Measurements from ENCODE around the gene NUDT16L1. TPM values are rescaled to one million over a fixed set of nuclear protein-coding genes. Genes with fewer than 3 reads are reported as not detected.
A peak's percentile ranks its signal among the peaks of the same experiment; 100 is the strongest.

NUDT16L1 gene
- total RNA-seq, 4 donors from 2014 or later: 19.9 to 32.7 (median 24.6) TPM

DNA sequence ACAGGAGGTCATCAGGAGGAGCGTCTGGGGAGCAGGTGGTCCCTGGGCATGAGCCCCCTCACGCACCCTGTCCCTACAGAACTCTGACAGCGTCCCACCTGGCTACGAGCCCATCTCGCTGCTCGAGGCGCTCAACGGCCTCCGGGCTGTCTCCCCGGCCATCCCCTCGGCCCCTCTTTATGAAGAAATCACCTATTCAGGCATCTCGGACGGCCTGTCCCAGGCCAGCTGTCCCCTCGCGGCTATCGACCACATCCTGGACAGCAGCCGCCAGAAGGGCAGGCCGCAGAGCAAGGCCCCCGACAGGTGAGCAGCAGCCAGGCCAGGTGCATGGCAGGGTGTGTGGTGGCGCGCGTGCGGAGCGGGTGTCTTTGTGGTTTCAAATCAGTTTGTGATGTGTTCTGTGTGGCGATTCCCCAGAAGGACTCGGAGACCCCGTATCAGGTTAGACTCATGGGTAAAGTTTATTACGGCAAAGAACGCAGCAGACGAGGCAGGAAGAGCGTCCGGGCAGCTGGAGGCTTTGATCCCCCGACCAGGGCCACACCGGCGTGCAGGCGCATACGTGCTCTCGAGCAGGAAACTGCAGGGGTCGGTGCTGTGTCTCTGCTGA, 11.8 kb upstream of the NUDT16L1 start:
- H3K9me3 ChIP-seq: no peaks in the 10 kb centered on the region
- WGBS: 92% methylated on average over 33 of the region's 39 CpGs
- H3K4me1 ChIP-seq: peaks cover 27% of the 10 kb centered on the region
- H3K27me3 ChIP-seq: no peaks in the 10 kb centered on the region
- no peak for TF ChIP-seq EP300 (IDR thresholded peaks at IDR 0.05)
- no peak for TF ChIP-seq POLR2AphosphoS5 (IDR thresholded peaks at IDR 0.05)
- no peak for TF ChIP-seq POLR2A (IDR thresholded peaks at IDR 0.05)
- TF ChIP-seq, protein P1, sequence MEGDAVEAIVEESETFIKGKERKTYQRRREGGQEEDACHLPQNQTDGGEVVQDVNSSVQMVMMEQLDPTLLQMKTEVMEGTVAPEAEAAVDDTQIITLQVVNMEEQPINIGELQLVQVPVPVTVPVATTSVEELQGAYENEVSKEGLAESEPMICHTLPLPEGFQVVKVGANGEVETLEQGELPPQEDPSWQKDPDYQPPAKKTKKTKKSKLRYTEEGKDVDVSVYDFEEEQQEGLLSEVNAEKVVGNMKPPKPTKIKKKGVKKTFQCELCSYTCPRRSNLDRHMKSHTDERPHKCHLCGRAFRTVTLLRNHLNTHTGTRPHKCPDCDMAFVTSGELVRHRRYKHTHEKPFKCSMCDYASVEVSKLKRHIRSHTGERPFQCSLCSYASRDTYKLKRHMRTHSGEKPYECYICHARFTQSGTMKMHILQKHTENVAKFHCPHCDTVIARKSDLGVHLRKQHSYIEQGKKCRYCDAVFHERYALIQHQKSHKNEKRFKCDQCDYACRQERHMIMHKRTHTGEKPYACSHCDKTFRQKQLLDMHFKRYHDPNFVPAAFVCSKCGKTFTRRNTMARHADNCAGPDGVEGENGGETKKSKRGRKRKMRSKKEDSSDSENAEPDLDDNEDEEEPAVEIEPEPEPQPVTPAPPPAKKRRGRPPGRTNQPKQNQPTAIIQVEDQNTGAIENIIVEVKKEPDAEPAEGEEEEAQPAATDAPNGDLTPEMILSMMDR (IDR thresholded peaks at IDR 0.05): no peak
- peaks cover 69% of the 10 kb centered on the region for H3K36me3 ChIP-seq
- DNase-seq (ENCODE audit: low spot score in 2 of 2): no peak
- H3K4me3 ChIP-seq: no peak overlapping the region
- H3K27ac ChIP-seq: no peak overlapping the region

DNA sequence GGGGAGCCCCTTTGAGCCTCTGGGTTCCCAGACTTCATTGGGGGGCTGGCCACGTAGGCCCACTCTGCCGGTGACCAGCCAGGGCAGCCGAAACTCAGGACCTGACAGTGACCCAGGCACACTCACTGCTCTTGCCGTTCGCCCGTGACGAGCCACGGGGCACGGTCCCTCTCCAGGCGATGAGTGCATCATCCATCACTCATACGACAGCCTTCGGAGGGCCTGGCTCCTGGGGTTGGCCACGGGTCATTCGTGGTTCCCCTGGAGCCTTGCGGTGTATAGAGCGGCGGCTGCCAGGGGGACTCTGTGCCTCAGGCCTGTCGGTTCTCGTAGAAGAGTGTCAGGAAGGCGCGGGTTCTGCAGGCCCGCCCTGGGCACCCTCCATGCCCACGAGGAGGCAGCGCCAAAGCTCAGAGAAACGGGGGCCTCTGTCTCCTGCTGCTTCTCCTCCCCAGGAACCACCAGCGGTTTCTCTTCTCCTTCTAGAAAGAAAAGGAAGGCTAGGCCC, 11.2 kb upstream of the NUDT16L1 start:
- peaks cover 26% of the 10 kb centered on the region for H3K4me1 ChIP-seq
- H3K36me3 ChIP-seq: peaks cover 73% of the 10 kb centered on the region
- no peak for DNase-seq (ENCODE audit: low spot score in 2 of 2)
- H3K27ac ChIP-seq: no peak overlapping the region
- H3K9me3 ChIP-seq: no peaks in the 10 kb centered on the region
- no peak overlapping the region for H3K4me3 ChIP-seq
- no peaks in the 10 kb centered on the region for H3K27me3 ChIP-seq
- TF ChIP-seq, protein P1 (IDR thresholded peaks at IDR 0.05): no peak
- TF ChIP-seq POLR2A (IDR thresholded peaks at IDR 0.05) (no peak), EP300 (IDR thresholded peaks at IDR 0.05) (no peak), POLR2AphosphoS5 (IDR thresholded peaks at IDR 0.05) (no peak)
- WGBS: 87% methylated on average over 21 of the region's 26 CpGs

DNA sequence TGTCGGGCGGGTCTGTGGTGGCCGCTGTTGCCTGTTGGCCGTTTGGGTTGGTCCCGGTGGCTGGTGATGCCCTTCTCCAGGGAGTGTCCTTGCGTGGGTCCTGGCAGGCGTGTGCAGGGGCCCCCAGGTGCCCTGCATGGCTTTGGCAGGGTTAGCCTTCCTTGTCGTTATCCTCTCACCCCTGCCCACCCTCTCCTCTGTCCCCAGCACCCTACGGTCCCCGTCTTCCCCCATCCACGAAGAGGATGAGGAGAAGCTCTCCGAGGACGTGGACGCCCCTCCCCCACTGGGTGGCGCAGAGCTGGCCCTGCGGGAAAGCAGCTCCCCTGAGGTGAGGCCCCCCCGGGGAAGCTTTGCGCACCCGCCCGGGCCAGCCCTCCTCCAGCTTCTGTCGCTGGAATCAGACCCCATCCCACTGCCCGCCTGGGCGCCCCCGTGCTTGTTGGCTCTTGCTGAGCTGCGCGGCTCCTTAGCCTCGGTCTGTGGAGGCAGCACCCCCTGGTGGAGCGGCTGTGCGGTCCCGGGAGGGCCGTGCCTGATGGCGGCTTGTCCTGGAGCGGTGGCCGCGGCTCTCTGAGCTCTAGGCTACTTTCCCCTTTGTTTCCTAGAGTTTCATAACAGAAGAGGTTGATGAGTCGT, 10.6 kb upstream of the NUDT16L1 start:
- DNase-seq (ENCODE audit: low spot score in 2 of 2): no peak
- TF ChIP-seq POLR2AphosphoS5 (IDR thresholded peaks at IDR 0.05): no peak
- TF ChIP-seq, protein P1 (IDR thresholded peaks at IDR 0.05): peak; percentile 3 to 42
- no peak overlapping the region for H3K4me3 ChIP-seq
- no peaks in the 10 kb centered on the region for H3K27me3 ChIP-seq
- 90% methylated on average over 24 of the region's 36 CpGs for WGBS
- H3K9me3 ChIP-seq: no peaks in the 10 kb centered on the region
- no peak overlapping the region for H3K27ac ChIP-seq
- H3K36me3 ChIP-seq: peaks cover 73% of the 10 kb centered on the region
- peaks cover 23% of the 10 kb centered on the region for H3K4me1 ChIP-seq

DNA sequence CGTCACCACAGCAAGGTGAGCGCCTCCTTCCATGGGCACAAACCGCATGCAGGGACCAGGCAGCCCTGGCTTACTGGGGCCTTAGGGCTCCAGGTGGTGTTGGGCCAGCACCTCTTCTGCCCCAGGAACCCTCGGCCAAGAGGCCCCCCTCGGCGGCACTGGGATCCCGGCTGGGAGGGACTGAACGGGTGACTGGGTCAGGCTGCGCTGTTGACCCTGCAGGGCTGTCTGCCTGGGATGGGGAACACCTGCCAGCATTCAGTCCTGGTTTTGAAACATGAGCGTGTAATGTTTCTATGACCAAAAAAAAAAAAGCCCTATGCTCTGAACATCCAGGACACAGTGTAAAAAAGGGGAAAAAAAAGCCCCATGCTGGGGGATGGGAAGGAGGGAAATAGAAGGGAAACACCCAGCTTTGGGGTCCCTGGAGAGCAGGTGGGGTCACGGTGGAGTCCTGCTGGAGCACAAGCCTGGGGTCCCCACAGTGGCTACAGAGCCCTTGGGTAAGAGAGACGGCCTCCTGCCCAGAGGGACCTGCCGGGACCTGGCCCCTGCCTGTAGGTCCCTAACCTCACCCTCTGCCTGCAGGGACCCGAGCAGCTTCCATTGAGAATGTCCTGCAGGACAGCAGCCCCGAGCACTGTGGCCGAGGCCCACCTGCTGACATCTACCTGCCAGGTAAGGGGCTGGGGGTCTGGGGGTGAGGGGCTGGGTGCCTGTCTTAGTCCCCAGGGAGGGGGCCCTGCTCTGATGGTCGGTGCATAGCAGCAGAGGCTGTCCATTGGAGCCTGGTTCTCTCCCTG, 9.9 kb upstream of the NUDT16L1 start:
- peaks cover 73% of the 10 kb centered on the region for H3K36me3 ChIP-seq
- H3K27ac ChIP-seq: no peak overlapping the region
- H3K4me3 ChIP-seq: no peak overlapping the region
- TF ChIP-seq POLR2A (IDR thresholded peaks at IDR 0.05) (no peak), EP300 (IDR thresholded peaks at IDR 0.05) (no peak), POLR2AphosphoS5 (IDR thresholded peaks at IDR 0.05) (no peak)
- TF ChIP-seq, protein P1 (IDR thresholded peaks at IDR 0.05): no peak
- H3K27me3 ChIP-seq: no peaks in the 10 kb centered on the region
- DNase-seq (ENCODE audit: low spot score in 2 of 2): no peak
- no peaks in the 10 kb centered on the region for H3K9me3 ChIP-seq
- WGBS: 85% methylated on average over 8 of the region's 17 CpGs
- H3K4me1 ChIP-seq: peaks cover 23% of the 10 kb centered on the region
